Measurements from ENCODE around the gene GGT7. TPM values are rescaled to one million over a fixed set of nuclear protein-coding genes. Genes with fewer than 3 reads are reported as not detected.

GGT7 gene
- total RNA-seq, 1 donor from 2014 or later, result 17.3 TPM

- Histone ChIP-seq H3K9ac (ENCODE audit: low read length) (no peak overlapping the region), H3K4me1 (ENCODE audit: insufficient read depth, low read length) (peaks cover 11% of the 10 kb centered on the region), H3K36me3 (ENCODE audit: insufficient read depth, low read length) (no peaks in the 10 kb centered on the region), H3K27me3 (ENCODE audit: insufficient read depth, low read length) (no peaks in the 10 kb centered on the region), H3K27ac (ENCODE audit: low read depth, low read length) (no peak overlapping the region), H2AFZ (ENCODE audit: low read depth, low read length) (no peak overlapping the region), H4K20me1 (ENCODE audit: insufficient read depth, low read length) (peaks cover 7% of the 10 kb centered on the region), H3K79me2 (ENCODE audit: insufficient read depth, low read length) (peaks cover 4% of the 10 kb centered on the region), H3K4me2 (ENCODE audit: low read length) (no peak overlapping the region), H3K9me3 (ENCODE audit: insufficient read depth, low read depth, low read length) (no peaks in the 10 kb centered on the region), H3K4me3 (ENCODE audit: insufficient read depth, low read depth, low read length) (no peak overlapping the region)
- FAIRE-seq, result no peak
- peaks cover 2% of the 10 kb centered on the region for H3K27me3 Mint-ChIP-seq (ENCODE audit: low read depth, unreplicated experiment)
- no peaks in the 10 kb centered on the region for H3K36me3 Mint-ChIP-seq (ENCODE audit: low read depth, unreplicated experiment)
- no peak overlapping the region for H3K27ac Mint-ChIP-seq (ENCODE audit: unreplicated experiment)
- peaks cover 4% of the 10 kb centered on the region for H3K4me1 Mint-ChIP-seq (ENCODE audit: low read depth, unreplicated experiment)
- H3K9me3 Mint-ChIP-seq (ENCODE audit: unreplicated experiment), result no peaks in the 10 kb centered on the region
- no peak for DNase-seq (ENCODE audit: low read depth)
- H3K4me3 Mint-ChIP-seq (ENCODE audit: unreplicated experiment), result no peak overlapping the region
- TF ChIP-seq CTCF (IDR thresholded peaks at IDR 0.05; ENCODE audit: insufficient read depth, low read depth, low read length) (no peak), EZH2 (IDR thresholded peaks at IDR 0.05; ENCODE audit: insufficient read depth, low read length) (no peak)
Observed at GRCh38 chr20:34880215-34880850, 7.7 kb upstream of the GGT7 start.

GRCh38 chr20:34876406-34877282 is 4.0 kb upstream of the GGT7 start, which contains the start of gene ACSS2:
TSS of gene ACSS2 (plus strand) at chr20:34876612. CDS start at chr20:34876646, 34 bp downstream.
- peaks cover 2% of the 10 kb centered on the region for H3K27me3 Mint-ChIP-seq (ENCODE audit: low read depth, unreplicated experiment)
- peaks cover 2% of the 10 kb centered on the region for H3K36me3 Mint-ChIP-seq (ENCODE audit: low read depth, unreplicated experiment)
- H3K4me1 Mint-ChIP-seq (ENCODE audit: low read depth, unreplicated experiment), result peaks cover 11% of the 10 kb centered on the region
- Histone ChIP-seq H3K27me3 (ENCODE audit: insufficient read depth, low read length) (no peaks in the 10 kb centered on the region), H3K4me2 (ENCODE audit: low read length) (peak within 1 kb of the TSS; percentile 99), H3K9ac (ENCODE audit: low read length) (peak within 1 kb of the TSS; percentile 88), H4K20me1 (ENCODE audit: insufficient read depth, low read length) (peaks cover 10% of the 10 kb centered on the region), H3K27ac (ENCODE audit: low read depth, low read length) (no peak within 1 kb of the TSS), H3K36me3 (ENCODE audit: insufficient read depth, low read length) (no peaks in the 10 kb centered on the region), H3K4me3 (ENCODE audit: insufficient read depth, low read depth, low read length) (peak within 1 kb of the TSS; percentile 74), H2AFZ (ENCODE audit: low read depth, low read length) (peak within 1 kb of the TSS; percentile 87), H3K79me2 (ENCODE audit: insufficient read depth, low read length) (peaks cover 13% of the 10 kb centered on the region), H3K4me1 (ENCODE audit: insufficient read depth, low read length) (peaks cover 21% of the 10 kb centered on the region), H3K9me3 (ENCODE audit: insufficient read depth, low read depth, low read length) (no peaks in the 10 kb centered on the region)
- FAIRE-seq (no peak), DNase-seq (ENCODE audit: low read depth) (no peak)
- no peaks in the 10 kb centered on the region for H3K9me3 Mint-ChIP-seq (ENCODE audit: unreplicated experiment)
- TF ChIP-seq EZH2 (IDR thresholded peaks at IDR 0.05; ENCODE audit: insufficient read depth, low read length), result no peak
- TF ChIP-seq CTCF (IDR thresholded peaks at IDR 0.05; ENCODE audit: insufficient read depth, low read depth, low read length), result no peak
- H3K27ac Mint-ChIP-seq (ENCODE audit: unreplicated experiment), result peak within 1 kb of the TSS; percentile 56
- H3K4me3 Mint-ChIP-seq (ENCODE audit: unreplicated experiment), result peak within 1 kb of the TSS; percentile 97
